ENCODE data around the gene C1orf226. TPM values are rescaled to one million over a fixed set of nuclear protein-coding genes. Genes with fewer than 3 reads are reported as not detected.
A peak's percentile ranks its signal among the peaks of the same experiment; 100 is the strongest.
"Not testable (repeated sequence)": the region's sequence is repeated elsewhere in the genome, so short reads cannot be mapped to it uniquely, and the experiment has no call there.

Gene C1orf226
- total RNA-seq, 3 donors from 2014 or later = 29.1 to 31.2 (median 30.0) TPM

- Histone ChIP-seq H3K36me3 (ENCODE audit: low read depth) (no peaks in the 10 kb centered on the region), H3K9me3 (no peaks in the 10 kb centered on the region), H3K4me1 (ENCODE audit: low read depth) (peaks cover 5% of the 10 kb centered on the region), H3K4me3 (no peak overlapping the region)
- DNase-seq (no peak), ATAC-seq (no peak)
- TF ChIP-seq, protein P1, sequence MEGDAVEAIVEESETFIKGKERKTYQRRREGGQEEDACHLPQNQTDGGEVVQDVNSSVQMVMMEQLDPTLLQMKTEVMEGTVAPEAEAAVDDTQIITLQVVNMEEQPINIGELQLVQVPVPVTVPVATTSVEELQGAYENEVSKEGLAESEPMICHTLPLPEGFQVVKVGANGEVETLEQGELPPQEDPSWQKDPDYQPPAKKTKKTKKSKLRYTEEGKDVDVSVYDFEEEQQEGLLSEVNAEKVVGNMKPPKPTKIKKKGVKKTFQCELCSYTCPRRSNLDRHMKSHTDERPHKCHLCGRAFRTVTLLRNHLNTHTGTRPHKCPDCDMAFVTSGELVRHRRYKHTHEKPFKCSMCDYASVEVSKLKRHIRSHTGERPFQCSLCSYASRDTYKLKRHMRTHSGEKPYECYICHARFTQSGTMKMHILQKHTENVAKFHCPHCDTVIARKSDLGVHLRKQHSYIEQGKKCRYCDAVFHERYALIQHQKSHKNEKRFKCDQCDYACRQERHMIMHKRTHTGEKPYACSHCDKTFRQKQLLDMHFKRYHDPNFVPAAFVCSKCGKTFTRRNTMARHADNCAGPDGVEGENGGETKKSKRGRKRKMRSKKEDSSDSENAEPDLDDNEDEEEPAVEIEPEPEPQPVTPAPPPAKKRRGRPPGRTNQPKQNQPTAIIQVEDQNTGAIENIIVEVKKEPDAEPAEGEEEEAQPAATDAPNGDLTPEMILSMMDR (IDR thresholded peaks at IDR 0.05) = no peak
- intact Hi-C loops (cut with DNase I, micrococcal nuclease) = no loop called here
These were observed 41.3 kb downstream of the C1orf226 start for GRCh38 chr1:162422662-162423375.

DNA sequence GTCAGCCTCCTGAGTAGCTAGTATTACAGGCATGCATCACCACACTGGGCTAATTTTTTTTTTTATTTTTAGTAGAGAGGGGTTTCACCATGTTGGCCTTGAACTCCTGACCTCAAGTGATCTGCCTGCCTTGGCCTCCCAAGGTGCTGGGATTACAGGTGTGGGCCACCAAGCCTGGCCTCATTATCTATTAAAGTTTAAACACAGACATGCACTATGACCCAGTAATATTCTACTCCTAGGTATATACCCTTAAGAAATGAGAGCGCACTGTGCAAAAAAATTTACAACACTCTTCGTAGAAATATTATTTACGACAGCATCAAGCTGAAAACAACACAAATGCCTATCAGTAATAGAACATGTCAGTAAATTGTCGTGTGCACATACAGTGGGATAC is 49.1 kb downstream of the C1orf226 start:
- ATAC-seq (no peak), DNase-seq (no peak)
- Histone ChIP-seq H3K9me3 (no peaks in the 10 kb centered on the region), H3K4me1 (ENCODE audit: low read depth) (no peaks in the 10 kb centered on the region), H3K4me3 (no peak overlapping the region), H3K36me3 (ENCODE audit: low read depth) (no peaks in the 10 kb centered on the region)
- intact Hi-C loops (cut with DNase I, micrococcal nuclease) = no loop called here
- TF ChIP-seq, protein P1 (IDR thresholded peaks at IDR 0.05) = no peak

DNA sequence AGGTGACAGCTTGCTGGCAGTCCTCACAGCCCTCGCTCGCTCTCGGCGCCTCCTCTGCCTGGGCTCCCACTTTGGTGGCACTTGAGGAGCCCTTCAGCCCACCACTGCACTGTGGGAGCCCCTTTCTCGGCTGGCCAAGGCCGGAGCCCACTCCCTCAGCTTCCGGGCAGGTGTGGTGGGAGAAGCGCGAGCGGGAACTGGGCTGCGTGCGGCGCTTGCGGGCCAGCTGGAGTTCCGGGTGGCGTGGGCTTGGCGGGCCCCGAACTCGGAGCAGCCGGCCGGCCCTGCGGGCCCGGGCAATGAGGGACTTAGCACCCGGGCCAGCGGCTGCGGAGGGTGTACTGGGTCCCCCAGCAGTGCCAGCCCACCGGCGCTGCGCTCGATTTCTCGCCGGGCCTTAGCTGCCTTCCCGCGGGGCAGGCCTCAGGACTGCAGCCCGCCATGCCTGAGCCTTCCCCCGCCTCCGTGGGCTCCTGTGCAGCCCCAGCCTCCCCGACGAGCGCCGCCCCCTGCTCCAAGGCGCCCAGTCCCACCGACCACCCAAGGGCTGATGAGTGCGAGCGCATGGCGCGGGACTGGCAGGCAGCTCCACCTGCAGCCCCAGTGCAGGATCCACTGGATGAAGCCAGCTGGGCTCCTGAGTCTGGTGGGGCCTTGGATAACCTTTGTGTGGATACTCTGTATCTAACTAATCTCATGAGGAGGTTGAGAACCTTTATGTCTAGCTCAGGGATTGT is 51.6 kb downstream of the C1orf226 start:
- intact Hi-C loops (cut with DNase I, micrococcal nuclease); DNase-seq; ATAC-seq; H3K4me3 ChIP-seq; H3K9me3 ChIP-seq; H3K36me3 ChIP-seq (ENCODE audit: low read depth); H3K4me1 ChIP-seq (ENCODE audit: low read depth): not testable (repeated sequence)

Small RNA genes lying within 50 kb of the gene (microRNA-seq; reads per million reads assigned to microRNA genes)
- gene MIR556 = 19.6 reads per million, percentile 41 among the genes with 10 or more reads in this experiment

Other genes starting within 250 kb of the C1orf226 start
- gene SPATA46, start 4.9 kb upstream of the C1orf226 start, total RNA-seq = not detected
- gene SH2D1B, start 30.4 kb downstream of the C1orf226 start, total RNA-seq = 1 to 10 TPM in 2 of 3 donors, under 1 TPM in 1; 0.93 to 1.3 (median 1.0) TPM
- 10 to 100 TPM; 40.2 to 50.2 (median 45.8) TPM for gene UHMK1, start 116.1 kb downstream of the C1orf226 start, total RNA-seq
- 100 to 1,000 TPM in 2 of 3 donors, 10 to 100 TPM in 1; 91.4 to 123 (median 116) TPM for gene UAP1, start 180.0 kb downstream of the C1orf226 start, total RNA-seq

All from mucosa of descending colon (tissue), 3 donors.